Aorta (tissue), 5 donors: Measurements from ENCODE around the gene RPE. TPM values are rescaled to one million over a fixed set of nuclear protein-coding genes. Genes with fewer than 3 reads are reported as not detected.

Experiments
- ATAC-seq: fragments of 200-7000 bp; cut with Tn5 transposase; one replicate; pipeline ENCODE4 v1.9.1; 2022; ENCODE audit warnings: moderate library complexity; ENCODE audit not compliant: low FRiP score
- DNase-seq, 2 donors: peaks; one replicate each; pipeline ENCODE4 v3.0.0-alpha.2; 2020
- H3K27ac ChIP-seq, 2 donors: one replicate each; pipeline ENCODE4 v1.5.1; 2013; ENCODE audit warnings: low read length in 2 of 2, mild to moderate bottlenecking in 2 of 2, moderate library complexity in 2 of 2, control low read depth in 1 of 2, inconsistent platforms in 1 of 2, low read depth in 1 of 2
- H3K27me3 ChIP-seq, 2 donors: one replicate each; pipeline ENCODE4 v1.6.1; 2013; ENCODE audit warnings: control low read depth in 1 of 2, low read length in 1 of 2, mild to moderate bottlenecking in 1 of 2, moderate library complexity in 1 of 2; ENCODE audit not compliant: insufficient read depth in 2 of 2, control insufficient read depth in 1 of 2
- H3K36me3 ChIP-seq, 2 donors: one replicate each; pipeline ENCODE4 v1.6.1; 2013; ENCODE audit warnings: control low read depth in 1 of 2, low read length in 1 of 2, mild to moderate bottlenecking in 1 of 2; ENCODE audit not compliant: insufficient read depth in 2 of 2, control insufficient read depth in 1 of 2
- H3K4me1 ChIP-seq, 2 donors: one replicate each; pipeline ENCODE4 v1.6.1; 2013; ENCODE audit warnings: low read length in 2 of 2, control low read depth in 1 of 2, mild to moderate bottlenecking in 1 of 2, moderate library complexity in 1 of 2; ENCODE audit not compliant: insufficient read depth in 2 of 2, control insufficient read depth in 1 of 2
- H3K4me3 ChIP-seq, 2 donors: one replicate each; pipeline ENCODE4 v1.5.1; 2013; ENCODE audit warnings: low read length in 2 of 2, control low read depth in 1 of 2, mild to moderate bottlenecking in 1 of 2
- H3K9me3 ChIP-seq: one replicate; pipeline ENCODE4 v1.6.1; 2013; ENCODE audit warnings: mild to moderate bottlenecking, low read length; ENCODE audit not compliant: control insufficient read depth
- WGBS, 2 donors: extraction: QIAGEN DNeasy Blood & Tissue Kit; methylation state at CpG; one replicate each; pipeline ENCODE4 v1.1.7; 2013; 5-methylcytosine and 5-hydroxymethylcytosine counted together
- intact Hi-C, 2 donors: fragments of 100-400 bp; cut with DNase I; formaldehyde crosslinking; loops; one replicate each; pipeline versions ENCODE4 v1.14.2 to v1.15.0; 2022
- polyA plus RNA-seq, 2 donors: library from polyadenylated mRNA; stranded (reverse); fragments of 200-250 nt; gene quantifications; one replicate each; pipeline ENCODE4 v1.2.3, GENCODE V29; 2013
- total RNA-seq, 2 donors: library from RNA; stranded (reverse); fragmentation: NEBNext Ultra II Directional; extraction: Animal tissue kit (Norgen Biotek cat#: 25700); gene quantifications; one replicate each; pipeline ENCODE4 v1.2.1, GENCODE V29; 2021
- donor health status: healthy with polysubstance abuse.
- donor health status: Bipolar disorder and iron deficiency.
- donor health status: DM: no; HTN: no; CAD: no.
- donor health status: DM: no; HTN: no; CAD: no.
- donor health status: DM: yes; HTN: yes; CAD: no.

Gene RPE
- total and polyA plus RNA-seq, 4 donors = 19.9 to 50.6 (median 31.4) TPM

GRCh38 chr2:209988010-209988409 is 14.4 kb upstream of the RPE start:
- Histone ChIP-seq H3K27me3 (no peaks in the 10 kb centered on the region), H3K4me1 (no peaks in the 10 kb centered on the region), H3K4me3 (no peak overlapping the region), H3K27ac (no peak overlapping the region), H3K9me3 (no peaks in the 10 kb centered on the region), H3K36me3 (no peaks in the 10 kb centered on the region)
- intact Hi-C loops = no loop called here
- DNase-seq = no peak
- no peak for ATAC-seq
- 75 to 84% methylated on average over 4 of the region's 4 CpGs for WGBS, 2 donors

GRCh38 chr2:209990838-209991237 is 11.6 kb upstream of the RPE start:
- ATAC-seq (no peak), DNase-seq (no peak)
- no peaks in the 10 kb centered on the region for H3K4me1 ChIP-seq
- H3K36me3 ChIP-seq = no peaks in the 10 kb centered on the region
- intact Hi-C loops = no loop called here
- 71 to 85% methylated on average over 2 of the region's 2 CpGs for WGBS, 2 donors
- no peak overlapping the region for H3K4me3 ChIP-seq
- H3K27ac ChIP-seq = no peak overlapping the region
- H3K9me3 ChIP-seq = no peaks in the 10 kb centered on the region
- no peaks in the 10 kb centered on the region for H3K27me3 ChIP-seq

GRCh38 chr2:209993968-209994367 is 8.5 kb upstream of the RPE start:
- Histone ChIP-seq H3K9me3 (no peaks in the 10 kb centered on the region), H3K4me3 (no peak overlapping the region), H3K27me3 (no peaks in the 10 kb centered on the region), H3K27ac (no peak overlapping the region), H3K4me1 (no peaks in the 10 kb centered on the region), H3K36me3 (no peaks in the 10 kb centered on the region)
- WGBS, 2 donors = 93% methylated on average over 9 of the region's 9 CpGs
- intact Hi-C loops = no loop called here
- DNase-seq = no peak
- ATAC-seq = no peak

- 54 to 59% methylated on average over 1 of the region's 1 CpG for WGBS, 2 donors
- Histone ChIP-seq H3K36me3 (no peaks in the 10 kb centered on the region), H3K4me1 (no peaks in the 10 kb centered on the region), H3K27ac (no peak overlapping the region), H3K9me3 (no peaks in the 10 kb centered on the region), H3K4me3 (no peak overlapping the region), H3K27me3 (no peaks in the 10 kb centered on the region)
- ATAC-seq (no peak), DNase-seq (no peak)
- intact Hi-C loops = no loop called here
Observed at GRCh38 chr2:209998596-209998995, 3.8 kb upstream of the RPE start.

GRCh38 chr2:210000464-210001324 is 1.7 kb upstream of the RPE start:
- Histone ChIP-seq H3K4me1 (no peaks in the 10 kb centered on the region), H3K36me3 (no peaks in the 10 kb centered on the region), H3K27me3 (no peaks in the 10 kb centered on the region), H3K9me3 (no peaks in the 10 kb centered on the region), H3K4me3 (no peak overlapping the region), H3K27ac (no peak overlapping the region)
- intact Hi-C loops = loop anchor here in 1 of 2 donors (10.0 kb wide), 1 partner anchor 204 kb away; no protein-coding TSS in a partner anchor
- ATAC-seq (no peak), DNase-seq (no peak)
- WGBS, 2 donors = 96 to 97% methylated on average over 28 to 32 of the region's 32 CpGs

GRCh38 chr2:210003359-210003758 is 921 bp downstream of the RPE start:
- no peak for ATAC-seq
- Histone ChIP-seq H3K4me3 (peak overlapping the region; percentile 46 to 67), H3K36me3 (no peaks in the 10 kb centered on the region), H3K4me1 (no peaks in the 10 kb centered on the region), H3K27ac (no peak overlapping the region), H3K9me3 (no peaks in the 10 kb centered on the region), H3K27me3 (no peaks in the 10 kb centered on the region)
- WGBS, 2 donors = 27 to 28% methylated on average over 2 of the region's 2 CpGs
- no peak for DNase-seq
- intact Hi-C loops = loop anchor here in 1 of 2 donors (10.0 kb wide), 1 partner anchor 201 kb away; no protein-coding TSS in a partner anchor

GRCh38 chr2:210004881-210005280 is 2.4 kb downstream of the RPE start:
- WGBS, 2 donors = 49 to 51% methylated on average over 2 of the region's 2 CpGs
- Histone ChIP-seq H3K9me3 (no peaks in the 10 kb centered on the region), H3K27me3 (no peaks in the 10 kb centered on the region), H3K4me1 (no peaks in the 10 kb centered on the region), H3K27ac (no peak overlapping the region), H3K4me3 (no peak overlapping the region), H3K36me3 (no peaks in the 10 kb centered on the region)
- intact Hi-C loops = loop anchor here in 1 of 2 donors (10.0 kb wide), 1 partner anchor 200 kb away; no protein-coding TSS in a partner anchor
- DNase-seq (no peak), ATAC-seq (no peak)

GRCh38 chr2:210007895-210008294 is 5.5 kb downstream of the RPE start:
- ATAC-seq (no peak), DNase-seq (no peak)
- intact Hi-C loops = loop anchor here in 1 of 2 donors (10.0 kb wide), 1 partner anchor 197 kb away; no protein-coding TSS in a partner anchor
- H3K4me3 ChIP-seq = no peak overlapping the region
- H3K27ac ChIP-seq = no peak overlapping the region
- 86 to 91% methylated on average over 2 of the region's 2 CpGs for WGBS, 2 donors
- H3K9me3 ChIP-seq = no peaks in the 10 kb centered on the region
- H3K36me3 ChIP-seq = peaks cover 0 to 3% of the 10 kb centered on the region in 2 donors
- no peaks in the 10 kb centered on the region for H3K27me3 ChIP-seq
- H3K4me1 ChIP-seq = no peaks in the 10 kb centered on the region

- peaks cover 0 to 3% of the 10 kb centered on the region in 2 donors for H3K36me3 ChIP-seq
- ATAC-seq (no peak), DNase-seq (no peak)
- no peak overlapping the region for H3K27ac ChIP-seq
- WGBS, 2 donors = 60 to 61% methylated on average over 6 of the region's 6 CpGs
- intact Hi-C loops = loop anchor here in 1 of 2 donors (10.0 kb wide), 1 partner anchor 196 kb away; no protein-coding TSS in a partner anchor
- H3K9me3 ChIP-seq = no peaks in the 10 kb centered on the region
- H3K4me1 ChIP-seq = no peaks in the 10 kb centered on the region
- H3K4me3 ChIP-seq = no peak overlapping the region
- H3K27me3 ChIP-seq = no peaks in the 10 kb centered on the region
Observed at GRCh38 chr2:210009126-210009525, 6.7 kb downstream of the RPE start.
